Fibroblast of mammary gland (primary cell): ENCODE results near the gene MPC2.

Experiments
- DNase-seq: peaks from one replicate; pipeline ENCODE4 v3.0.0-alpha.2; 2010; ENCODE audit warnings: low read depth
- H3K4me3 ChIP-seq: 2 replicates; pipeline ENCODE4 v1.5.1; 2011; ENCODE audit warnings: low read depth, mild to moderate bottlenecking, low read length, moderate library complexity; ENCODE audit not compliant: control insufficient read depth
- CTCF ChIP-seq: conservative IDR thresholded peaks from 2 replicates; pipeline ENCODE4 v1.5.1; 2011; ENCODE audit warnings: low read depth, low read length, inconsistent platforms; ENCODE audit not compliant: control insufficient read depth, insufficient read depth

The MPC2 gene

GRCh38 chr1:167910530-167910929, 26.3 kb downstream of the MPC2 start:
- H3K4me3 ChIP-seq, result no peak overlapping the region
- TF ChIP-seq CTCF, result no peak
- DNase-seq, result no peak

- H3K4me3 ChIP-seq, result no peak overlapping the region
- TF ChIP-seq CTCF, result no peak
- no peak for DNase-seq
These were observed 27.1 kb downstream of the MPC2 start for GRCh38 chr1:167909691-167910180.

GRCh38 chr1:167905671-167906070, 31.2 kb downstream of the MPC2 start:
- H3K4me3 ChIP-seq, result no peak overlapping the region
- TF ChIP-seq CTCF, result no peak
- no peak for DNase-seq

- TF ChIP-seq CTCF, result no peak
- no peak overlapping the region for H3K4me3 ChIP-seq
- no peak for DNase-seq
These were observed 31.7 kb downstream of the MPC2 start for GRCh38 chr1:167905182-167905581.

GRCh38 chr1:167904652-167905130, 32.2 kb downstream of the MPC2 start:
- no peak for TF ChIP-seq CTCF

GRCh38 chr1:167900907-167901306, 36.0 kb downstream of the MPC2 start:
- H3K4me3 ChIP-seq, result no peak overlapping the region
- DNase-seq, result no peak
- TF ChIP-seq CTCF, result no peak

More at GRCh38 chr1:167904652-167905130, 32.2 kb downstream of the MPC2 start:
- peak; percentile 59 for DNase-seq
- no peak overlapping the region for H3K4me3 ChIP-seq

GRCh38 chr1:167899253-167899681, 37.6 kb downstream of the MPC2 start:
- TF ChIP-seq CTCF, result no peak
- H3K4me3 ChIP-seq, result no peak overlapping the region
- DNase-seq, result peak; percentile 78
